Stimulated activated CD8-positive, alpha-beta memory T cell treated with anti-CD3 and anti-CD28 coated beads, Interleukin-12 subunit alpha, Interleukin-12 subunit beta, amount 100 ng/mL, for 4 hours (primary cell): ENCODE measurements around the gene UGT1A4.
"Not testable (repeated sequence)": the region's sequence is repeated elsewhere in the genome, so short reads cannot be mapped to it uniquely, and the experiment has no call there.

ENCODE experiments used
- DNase-seq: peaks from one replicate; pipeline ENCODE4 v3.0.0-alpha.2; 2020; ENCODE audit warnings: low read depth

UGT1A4 gene

GRCh38 chr2:233750689-233751088 lies 32.2 kb downstream of the UGT1A4 start:
- not testable (repeated sequence) for DNase-seq

DNA sequence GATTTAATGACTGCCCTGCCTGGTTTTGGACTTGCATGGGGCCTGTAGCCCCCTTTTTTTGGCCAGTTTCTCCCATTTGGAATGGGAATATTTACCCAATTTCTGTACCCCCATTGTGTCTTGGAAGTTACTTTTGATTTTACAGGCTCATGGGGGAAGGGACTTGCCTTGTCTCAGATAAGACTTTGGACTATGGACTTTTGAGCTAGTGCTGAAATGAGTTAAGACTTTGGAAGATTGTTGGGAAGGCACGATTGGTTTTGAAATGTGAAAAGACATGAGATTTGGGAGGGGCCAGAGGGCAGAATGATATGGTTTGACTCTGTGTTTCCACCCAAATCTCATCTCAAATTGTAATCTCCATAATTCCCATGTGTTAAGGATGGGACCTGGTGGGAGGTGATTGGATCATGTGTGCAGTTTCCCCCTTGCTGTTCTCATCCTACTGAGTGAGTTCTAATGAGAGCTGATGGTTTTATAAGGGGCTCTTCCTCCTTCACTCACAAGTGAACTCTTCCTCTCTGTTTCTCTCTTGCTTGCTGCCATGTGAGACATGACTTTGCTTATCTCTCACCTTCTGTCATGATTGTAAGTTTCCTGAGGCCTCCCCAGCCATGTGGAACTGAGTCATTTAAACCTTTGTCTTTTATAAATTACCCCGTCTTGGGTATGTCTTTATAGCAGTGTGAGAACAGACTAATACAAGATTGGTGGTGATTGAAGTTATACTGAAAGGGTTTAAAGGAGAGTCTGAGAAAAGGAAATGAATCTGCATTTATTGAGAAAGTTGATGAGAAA lies 32.9 kb downstream of the UGT1A4 start:
- DNase-seq: not testable (repeated sequence)

DNA sequence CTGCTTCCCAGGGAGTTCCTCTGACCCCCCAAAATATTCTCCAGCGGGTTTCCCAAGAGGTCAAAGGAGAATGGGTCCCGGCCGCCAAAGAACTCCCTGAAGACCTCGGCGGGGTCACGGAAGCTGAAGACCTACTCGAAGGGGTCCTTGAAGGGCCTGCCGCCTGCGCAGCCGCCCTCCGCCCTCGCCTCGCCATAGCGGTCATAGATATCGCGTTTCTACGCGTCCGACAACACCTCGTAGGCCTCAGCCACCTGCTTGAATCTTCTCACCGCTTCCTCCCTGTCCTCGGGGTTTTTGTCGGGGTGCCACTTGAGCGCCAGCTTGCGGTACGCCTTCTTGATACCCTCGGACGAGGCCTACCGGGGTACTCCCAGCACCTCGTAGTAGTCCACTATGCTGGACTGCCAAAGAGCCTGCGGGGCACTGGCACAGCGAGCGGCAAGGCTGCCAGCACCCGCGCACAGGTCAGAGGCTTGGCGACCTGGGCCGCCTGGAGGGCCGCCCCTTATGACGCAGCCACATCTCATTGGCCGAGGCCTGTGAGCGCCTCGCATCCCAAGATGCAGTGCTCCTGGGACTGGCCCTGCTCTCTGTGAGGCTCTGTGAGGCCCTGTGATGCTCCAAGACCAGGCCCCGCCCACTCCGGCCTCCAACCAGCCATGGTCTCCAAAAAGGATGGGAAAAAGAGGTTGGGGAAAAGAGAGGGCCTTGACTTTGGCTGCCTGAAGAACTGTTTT lies 36.5 kb downstream of the UGT1A4 start:
- DNase-seq: no peak

- no peak for DNase-seq
These were observed 38.0 kb downstream of the UGT1A4 start for GRCh38 chr2:233756429-233757081.

- no peak for DNase-seq
These were observed 39.6 kb downstream of the UGT1A4 start for GRCh38 chr2:233758141-233758540.

GRCh38 chr2:233758849-233759248 lies 40.3 kb downstream of the UGT1A4 start:
- DNase-seq: no peak

- DNase-seq: no peak
These were observed 41.5 kb downstream of the UGT1A4 start, which contains the start of gene UGT1A1 for GRCh38 chr2:233760043-233760442. Gene UGT1A1 (plus strand): TSS chr2:233760270. CDS start chr2:233760288, 18 bp downstream.

DNA sequence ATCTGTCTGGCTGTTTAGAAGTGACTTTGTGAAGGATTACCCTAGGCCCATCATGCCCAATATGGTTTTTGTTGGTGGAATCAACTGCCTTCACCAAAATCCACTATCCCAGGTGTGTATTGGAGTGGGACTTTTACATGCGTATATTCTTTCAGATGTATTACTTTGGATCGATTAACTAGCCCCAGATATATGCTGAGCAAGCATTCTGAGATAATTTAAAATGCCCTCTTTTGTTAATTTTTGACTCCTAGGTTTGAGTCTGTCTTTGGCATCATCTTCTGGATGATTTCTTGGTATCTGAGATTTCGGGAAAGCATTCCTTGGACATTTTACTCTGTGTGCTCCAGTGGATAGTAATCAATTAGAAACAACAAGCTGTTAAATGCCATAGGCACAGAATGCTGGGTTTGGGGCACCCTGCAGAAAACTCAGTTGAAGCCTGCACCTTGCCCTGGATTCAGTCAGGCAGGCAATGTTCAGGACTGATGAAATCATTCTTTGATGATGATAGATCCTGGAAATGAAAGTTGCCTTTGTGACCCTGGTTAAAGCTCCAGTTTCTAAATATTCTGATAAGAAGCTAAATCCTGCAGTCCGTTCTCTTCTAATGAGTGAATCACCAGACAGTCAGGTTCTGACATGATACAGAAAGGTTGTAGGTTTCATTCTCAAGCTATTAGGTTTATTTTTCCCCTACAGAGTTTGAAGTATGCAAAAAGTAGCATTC lies 42.7 kb downstream of the UGT1A4 start:
- DNase-seq: no peak

DNA sequence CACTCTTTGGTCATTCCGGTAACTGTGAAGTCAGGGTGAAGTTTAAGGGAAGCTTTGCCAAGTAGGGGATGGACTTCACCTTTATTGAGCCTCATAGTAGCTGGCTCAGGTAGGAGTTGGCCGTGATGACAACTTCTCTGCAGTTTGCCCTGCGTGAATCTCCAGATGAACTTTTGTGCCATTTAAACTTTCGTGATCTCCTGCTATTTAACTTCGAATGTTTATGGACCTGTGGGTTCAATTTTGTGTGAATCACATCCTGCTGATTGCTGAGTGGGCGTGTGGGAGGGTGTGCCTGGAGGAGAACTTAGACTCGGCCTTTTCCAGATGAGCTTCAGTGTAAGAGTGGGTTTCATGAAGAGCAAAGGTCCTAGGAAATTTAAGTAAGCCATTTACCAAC lies 45.7 kb downstream of the UGT1A4 start:
- no peak for DNase-seq

DNA sequence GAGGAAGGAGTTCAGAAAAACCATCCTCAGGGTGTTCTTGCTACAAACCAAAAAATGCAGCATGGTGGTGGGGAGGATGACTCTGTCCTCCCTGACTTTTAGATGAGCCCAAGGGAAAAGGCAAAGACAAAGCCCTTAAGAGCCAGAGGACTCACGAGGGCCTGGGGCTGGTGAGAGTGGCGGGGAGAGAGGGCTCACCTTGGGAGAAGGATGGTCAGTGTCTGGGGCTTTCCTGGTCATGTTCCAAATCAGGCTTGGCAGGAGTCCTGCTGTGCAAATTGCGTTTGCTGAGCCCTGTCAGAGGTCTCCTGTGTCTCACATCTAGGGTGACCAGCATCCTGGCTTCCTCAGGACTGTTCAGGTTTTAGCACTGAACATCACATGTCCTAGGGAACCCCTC lies 46.2 kb downstream of the UGT1A4 start:
- no peak for DNase-seq

GRCh38 chr2:233766416-233766815 lies 47.9 kb downstream of the UGT1A4 start:
- DNase-seq: no peak

- DNase-seq: no peak
These were observed 49.5 kb downstream of the UGT1A4 start for GRCh38 chr2:233768076-233768475.

GRCh38 chr2:233769260-233769659 lies 50.7 kb downstream of the UGT1A4 start:
- DNase-seq: no peak

DNA sequence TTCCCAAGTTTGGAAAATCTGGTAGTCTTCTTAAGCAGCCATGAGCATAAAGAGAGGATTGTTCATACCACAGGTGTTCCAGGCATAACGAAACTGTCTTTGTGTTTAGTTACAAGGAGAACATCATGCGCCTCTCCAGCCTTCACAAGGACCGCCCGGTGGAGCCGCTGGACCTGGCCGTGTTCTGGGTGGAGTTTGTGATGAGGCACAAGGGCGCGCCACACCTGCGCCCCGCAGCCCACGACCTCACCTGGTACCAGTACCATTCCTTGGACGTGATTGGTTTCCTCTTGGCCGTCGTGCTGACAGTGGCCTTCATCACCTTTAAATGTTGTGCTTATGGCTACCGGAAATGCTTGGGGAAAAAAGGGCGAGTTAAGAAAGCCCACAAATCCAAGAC lies 53.6 kb downstream of the UGT1A4 start:
- no peak for DNase-seq

GRCh38 chr2:233772583-233772982 lies 54.0 kb downstream of the UGT1A4 start:
- no peak for DNase-seq

- no peak for DNase-seq
These were observed 55.3 kb downstream of the UGT1A4 start for GRCh38 chr2:233773854-233774253.

DNA sequence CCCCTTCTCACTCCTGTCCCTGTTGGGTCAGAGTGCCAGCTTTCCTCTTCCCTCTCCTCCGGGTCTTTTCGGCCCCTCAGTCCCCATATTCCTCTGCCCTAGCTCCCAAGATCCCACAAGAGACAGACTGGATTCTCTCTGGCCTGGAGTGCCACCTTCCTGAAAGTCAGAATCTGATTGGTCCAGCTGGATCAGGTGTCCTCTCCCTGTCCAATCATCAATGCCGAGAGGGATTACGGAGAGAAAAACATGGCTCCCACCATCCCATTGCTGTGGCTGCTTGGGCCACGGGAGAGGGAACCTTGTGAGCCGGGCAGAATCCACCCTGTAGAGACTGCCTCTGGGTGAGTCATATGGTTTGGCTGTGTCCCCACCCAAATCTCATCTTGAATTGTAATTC lies 56.9 kb downstream of the UGT1A4 start:
- no peak for DNase-seq

- DNase-seq: no peak
These were observed 59.5 kb downstream of the UGT1A4 start, which contains the start of gene MROH2A for GRCh38 chr2:233778030-233778429. Gene MROH2A (plus strand): TSS chr2:233778330. CDS start chr2:233779359, 1,029 bp downstream.

- DNase-seq: no peak
These were observed 61.2 kb downstream of the UGT1A4 start for GRCh38 chr2:233779722-233780121.

- DNase-seq: no peak
These were observed 62.2 kb downstream of the UGT1A4 start for GRCh38 chr2:233780771-233781170.

- DNase-seq: no peak
These were observed 71.0 kb downstream of the UGT1A4 start for GRCh38 chr2:233789554-233789953.
